Measurements from ENCODE around the gene NR2F2. TPM values are rescaled to one million over a fixed set of nuclear protein-coding genes. Genes with fewer than 3 reads are reported as not detected.

The NR2F2 gene
- polyA plus RNA-seq, 1 donor (not counting 4 experiments of a cell fraction or from before 2014, with no cell fraction given) = 19.5 TPM

DNA sequence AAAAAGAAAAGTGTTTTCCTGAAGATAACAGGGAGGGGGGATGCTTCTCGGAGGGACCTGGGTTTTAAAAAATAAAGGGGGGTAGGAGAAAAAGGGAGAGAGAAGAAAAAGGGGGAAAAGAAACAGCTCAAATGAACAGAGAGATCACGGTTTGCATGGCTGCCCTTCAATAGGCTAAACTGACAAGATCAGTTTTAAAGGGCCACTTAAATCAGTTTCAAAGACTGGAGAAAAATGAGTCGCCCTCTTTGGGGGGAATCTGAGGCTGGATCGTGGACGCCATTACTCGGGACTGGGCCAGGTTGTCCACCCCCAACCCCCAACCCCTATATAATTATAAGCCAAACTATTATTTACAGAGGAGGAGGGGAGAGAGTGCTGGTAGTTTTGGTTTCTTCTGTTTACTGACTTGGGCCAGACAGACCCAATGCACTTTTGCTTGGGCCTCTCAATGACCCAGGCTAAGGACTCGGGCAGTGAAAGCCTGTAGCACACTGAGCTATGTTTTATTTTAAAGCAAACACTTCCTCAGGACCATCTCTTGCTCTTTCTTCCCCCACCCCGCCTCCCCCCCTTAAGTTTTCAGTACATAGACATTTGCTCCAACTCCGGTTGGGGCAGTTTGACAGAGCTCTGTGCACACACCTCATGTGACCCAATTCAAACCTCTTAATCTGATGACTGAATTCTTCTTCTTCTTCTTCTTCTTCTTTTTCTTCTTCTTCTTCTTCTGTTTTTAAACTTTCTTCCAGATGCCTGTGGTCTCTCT is 6.3 kb downstream of the NR2F2 start:
- Histone ChIP-seq H3K4me2 (ENCODE audit: control insufficient read depth, extremely low read depth, insufficient read depth, low read depth, low read length) (peak overlapping the region; percentile 93), H3K9ac (ENCODE audit: control insufficient read depth, extremely low read depth, insufficient read depth, low read length) (no peak overlapping the region), H2AFZ (ENCODE audit: control insufficient read depth, low read length) (no peak overlapping the region), H3K79me2 (ENCODE audit: control insufficient read depth, insufficient read depth, low read length) (peaks cover 98% of the 10 kb centered on the region), H3K9me3 (ENCODE audit: control insufficient read depth, low read depth, low read length) (no peaks in the 10 kb centered on the region), H3K4me1 (ENCODE audit: control insufficient read depth, extremely low read depth, insufficient read depth, low read length) (peaks cover 42% of the 10 kb centered on the region), H3K4me3 (ENCODE audit: control insufficient read depth in 2 of 3, extremely low read depth in 1 of 3, insufficient read depth in 2 of 3, low read depth in 1 of 3, low read length in 3 of 3) (peak overlapping the region; percentile 66 to 74 (median 70)), H4K20me1 (ENCODE audit: control insufficient read depth, extremely low read depth, insufficient read depth, low read length) (no peaks in the 10 kb centered on the region), H3K9me1 (ENCODE audit: control insufficient read depth, extremely low read depth, insufficient read depth, low read length) (no peaks in the 10 kb centered on the region), H3K36me3 (ENCODE audit: control insufficient read depth in 2 of 2, extremely low read depth in 1 of 2, insufficient read depth in 2 of 2, low read length in 2 of 2) (peaks cover 17 to 28% of the 10 kb centered on the region in 2 experiments), H3K27me3 (ENCODE audit: control insufficient read depth, extremely low read depth, insufficient read depth, low read length) (no peaks in the 10 kb centered on the region), H3K27ac (ENCODE audit: control insufficient read depth, insufficient read depth, low read length) (no peak overlapping the region)
- DNase-seq (ENCODE audit: low read depth, low spot score) = no peak
- FAIRE-seq = no peak
- no peak for TF ChIP-seq EZH2 (IDR thresholded peaks at IDR 0.05; ENCODE audit: low read length)
- TF ChIP-seq, protein P1, sequence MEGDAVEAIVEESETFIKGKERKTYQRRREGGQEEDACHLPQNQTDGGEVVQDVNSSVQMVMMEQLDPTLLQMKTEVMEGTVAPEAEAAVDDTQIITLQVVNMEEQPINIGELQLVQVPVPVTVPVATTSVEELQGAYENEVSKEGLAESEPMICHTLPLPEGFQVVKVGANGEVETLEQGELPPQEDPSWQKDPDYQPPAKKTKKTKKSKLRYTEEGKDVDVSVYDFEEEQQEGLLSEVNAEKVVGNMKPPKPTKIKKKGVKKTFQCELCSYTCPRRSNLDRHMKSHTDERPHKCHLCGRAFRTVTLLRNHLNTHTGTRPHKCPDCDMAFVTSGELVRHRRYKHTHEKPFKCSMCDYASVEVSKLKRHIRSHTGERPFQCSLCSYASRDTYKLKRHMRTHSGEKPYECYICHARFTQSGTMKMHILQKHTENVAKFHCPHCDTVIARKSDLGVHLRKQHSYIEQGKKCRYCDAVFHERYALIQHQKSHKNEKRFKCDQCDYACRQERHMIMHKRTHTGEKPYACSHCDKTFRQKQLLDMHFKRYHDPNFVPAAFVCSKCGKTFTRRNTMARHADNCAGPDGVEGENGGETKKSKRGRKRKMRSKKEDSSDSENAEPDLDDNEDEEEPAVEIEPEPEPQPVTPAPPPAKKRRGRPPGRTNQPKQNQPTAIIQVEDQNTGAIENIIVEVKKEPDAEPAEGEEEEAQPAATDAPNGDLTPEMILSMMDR (optimal IDR thresholded peaks at IDR 0.05 in 1 of 3, IDR thresholded peaks at IDR 0.05 in 1 of 3, conservative IDR thresholded peaks at IDR 0.05 in 1 of 3; ENCODE audit: extremely low read depth in 1 of 3, insufficient read depth in 2 of 3, low read length in 3 of 3) = no peak
- dilution Hi-C loops (cut with MboI; ENCODE audit: extremely low pct_ligation_motif_present, low sequenced_read_pairs) = no loop called here

DNA sequence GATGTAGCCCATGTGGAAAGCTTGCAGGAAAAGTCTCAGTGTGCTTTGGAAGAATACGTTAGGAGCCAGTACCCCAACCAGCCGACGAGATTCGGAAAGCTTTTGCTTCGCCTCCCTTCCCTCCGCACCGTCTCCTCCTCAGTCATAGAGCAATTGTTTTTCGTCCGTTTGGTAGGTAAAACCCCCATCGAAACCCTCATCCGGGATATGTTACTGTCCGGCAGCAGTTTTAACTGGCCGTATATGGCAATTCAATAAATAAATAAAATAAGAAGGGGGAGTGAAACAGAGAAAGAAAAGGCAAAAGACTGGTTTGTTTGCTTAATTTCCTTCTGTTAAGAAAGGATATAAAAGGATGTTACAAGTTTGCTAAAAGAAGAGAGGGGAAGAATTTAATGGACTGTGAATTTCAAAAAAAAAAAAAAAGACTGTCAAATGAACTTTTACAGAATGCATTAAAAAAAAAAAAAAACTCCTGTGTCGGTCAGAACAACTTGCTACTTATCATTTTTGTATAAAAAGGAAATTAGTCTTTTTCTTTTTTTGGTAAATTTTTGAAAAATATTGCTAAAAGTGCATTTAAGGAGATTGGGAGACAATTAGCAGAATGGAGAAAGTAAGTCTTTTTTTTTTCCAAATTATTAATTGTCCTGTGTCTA is 7.0 kb downstream of the NR2F2 start:
- Histone ChIP-seq H3K27me3 (ENCODE audit: control insufficient read depth, extremely low read depth, insufficient read depth, low read length) (no peaks in the 10 kb centered on the region), H3K4me3 (ENCODE audit: control insufficient read depth in 2 of 3, extremely low read depth in 1 of 3, insufficient read depth in 2 of 3, low read depth in 1 of 3, low read length in 3 of 3) (peak overlapping the region in 1 of 3 experiments; percentile 1), H3K4me1 (ENCODE audit: control insufficient read depth, extremely low read depth, insufficient read depth, low read length) (peaks cover 42% of the 10 kb centered on the region), H3K4me2 (ENCODE audit: control insufficient read depth, extremely low read depth, insufficient read depth, low read depth, low read length) (peak overlapping the region; percentile 93), H3K27ac (ENCODE audit: control insufficient read depth, insufficient read depth, low read length) (no peak overlapping the region), H4K20me1 (ENCODE audit: control insufficient read depth, extremely low read depth, insufficient read depth, low read length) (no peaks in the 10 kb centered on the region), H3K79me2 (ENCODE audit: control insufficient read depth, insufficient read depth, low read length) (peaks cover 95% of the 10 kb centered on the region), H3K9me3 (ENCODE audit: control insufficient read depth, low read depth, low read length) (no peaks in the 10 kb centered on the region), H3K9me1 (ENCODE audit: control insufficient read depth, extremely low read depth, insufficient read depth, low read length) (no peaks in the 10 kb centered on the region), H3K36me3 (ENCODE audit: control insufficient read depth in 2 of 2, extremely low read depth in 1 of 2, insufficient read depth in 2 of 2, low read length in 2 of 2) (peaks cover 17 to 28% of the 10 kb centered on the region in 2 experiments), H3K9ac (ENCODE audit: control insufficient read depth, extremely low read depth, insufficient read depth, low read length) (no peak overlapping the region), H2AFZ (ENCODE audit: control insufficient read depth, low read length) (no peak overlapping the region)
- DNase-seq (ENCODE audit: low read depth, low spot score) (no peak), FAIRE-seq (no peak)
- dilution Hi-C loops (cut with MboI; ENCODE audit: extremely low pct_ligation_motif_present, low sequenced_read_pairs) = no loop called here
- TF ChIP-seq, protein P1 (optimal IDR thresholded peaks at IDR 0.05 in 1 of 3, IDR thresholded peaks at IDR 0.05 in 1 of 3, conservative IDR thresholded peaks at IDR 0.05 in 1 of 3; ENCODE audit: extremely low read depth in 1 of 3, insufficient read depth in 2 of 3, low read length in 3 of 3) = no peak
- TF ChIP-seq EZH2 (IDR thresholded peaks at IDR 0.05; ENCODE audit: low read length) = no peak

Data from keratinocyte (primary cell).